Psoas muscle (tissue), 8 donors: ENCODE measurements around the gene RUNX2. TPM values are rescaled to one million over a fixed set of nuclear protein-coding genes. Genes with fewer than 3 reads are reported as not detected.

Source experiments
- ATAC-seq, 4 donors: fragments of 200-7000 bp; cut with Tn5 transposase; one replicate each; pipeline ENCODE4 v1.9.1; 2020; ENCODE audit warnings: moderate library complexity in 3 of 4, mild to moderate bottlenecking in 2 of 4
- DNase-seq, 2 donors: peaks; one replicate each; pipeline ENCODE4 v3.0.0-alpha.2; 2020
- H3K27ac ChIP-seq: fragments of 200-600 bp; one replicate; pipeline ENCODE4 v1.8.0; 2022
- H3K27me3 ChIP-seq, 3 donors: fragments of 200-600 bp in 1 of 3; one replicate each; pipeline versions ENCODE4 v1.6.1 to v1.8.0; 2013 to 2022; ENCODE audit warnings: low read length in 2 of 3, mild to moderate bottlenecking in 2 of 3, moderate library complexity in 1 of 3; ENCODE audit not compliant: insufficient read depth in 3 of 3
- H3K36me3 ChIP-seq, 2 donors: fragments of 200-600 bp in 1 of 2; one replicate each; pipeline versions ENCODE4 v1.6.1 to v1.8.0; 2013 to 2022; ENCODE audit warnings: low read depth in 1 of 2, mild to moderate bottlenecking in 1 of 2, moderate library complexity in 1 of 2; ENCODE audit not compliant: insufficient read depth in 1 of 2
- H3K4me1 ChIP-seq: fragments of 200-600 bp; one replicate; pipeline ENCODE4 v1.8.0; 2022
- H3K4me3 ChIP-seq: fragments of 200-600 bp; one replicate; pipeline ENCODE4 v1.8.0; 2022; ENCODE audit warnings: mild to moderate bottlenecking
- H3K9me3 ChIP-seq: fragments of 200-600 bp; one replicate; pipeline ENCODE4 v1.8.0; 2022
- WGBS, 3 donors: extraction: QIAGEN DNeasy Blood & Tissue Kit; methylation state at CpG; one replicate each; pipeline versions ENCODE4 v1.1.6 to v1.1.7; 2013; 5-methylcytosine and 5-hydroxymethylcytosine counted together
- intact Hi-C, 2 donors: fragments of 100-400 bp; cut with DNase I; formaldehyde crosslinking; loops; one replicate each; pipeline versions ENCODE4 v1.11.0 to v1.14.2; 2022
- polyA plus RNA-seq, 3 donors: library from polyadenylated mRNA; stranded (reverse); fragments of 200-250 nt; gene quantifications; one replicate each; pipeline ENCODE4 v1.2.3, GENCODE V29; 2013
- total RNA-seq, 4 donors: library from RNA; stranded (reverse); fragmentation: NEBNext Ultra II Directional in 2 of 4; extraction: Animal tissue kit (Norgen Biotek cat#: 25700) in 2 of 4; gene quantifications; one replicate each; pipeline versions ENCODE4 v1.2.1 to v1.2.4, GENCODE V29; 2021 to 2023
- TF ChIP-seq, protein P1 (sequence below): fragments of 200-600 bp; IDR thresholded peaks from one replicate; pipeline ENCODE4 v1.8.0; 2022; ENCODE audit warnings: antibody characterized with exemption
- donor health status: healthy with polysubstance abuse.
- donor health status: DM: no; HTN: no; CAD: no; lungs with moderate emphysema.
- donor health status: Bipolar disorder and iron deficiency.
- donor health status: healthy.
- donor health status: DM: yes; HTN: yes; CAD: no.
- donor health status: DM: no; HTN: no; CAD: no.
- donor health status: DM: no; HTN: no; CAD: no.
- donor health status: DM: yes; HTN: yes; CAD: no.

RUNX2 gene
- total and polyA plus RNA-seq, 7 donors: 0.07 to 0.69 (median 0.21) TPM

DNA sequence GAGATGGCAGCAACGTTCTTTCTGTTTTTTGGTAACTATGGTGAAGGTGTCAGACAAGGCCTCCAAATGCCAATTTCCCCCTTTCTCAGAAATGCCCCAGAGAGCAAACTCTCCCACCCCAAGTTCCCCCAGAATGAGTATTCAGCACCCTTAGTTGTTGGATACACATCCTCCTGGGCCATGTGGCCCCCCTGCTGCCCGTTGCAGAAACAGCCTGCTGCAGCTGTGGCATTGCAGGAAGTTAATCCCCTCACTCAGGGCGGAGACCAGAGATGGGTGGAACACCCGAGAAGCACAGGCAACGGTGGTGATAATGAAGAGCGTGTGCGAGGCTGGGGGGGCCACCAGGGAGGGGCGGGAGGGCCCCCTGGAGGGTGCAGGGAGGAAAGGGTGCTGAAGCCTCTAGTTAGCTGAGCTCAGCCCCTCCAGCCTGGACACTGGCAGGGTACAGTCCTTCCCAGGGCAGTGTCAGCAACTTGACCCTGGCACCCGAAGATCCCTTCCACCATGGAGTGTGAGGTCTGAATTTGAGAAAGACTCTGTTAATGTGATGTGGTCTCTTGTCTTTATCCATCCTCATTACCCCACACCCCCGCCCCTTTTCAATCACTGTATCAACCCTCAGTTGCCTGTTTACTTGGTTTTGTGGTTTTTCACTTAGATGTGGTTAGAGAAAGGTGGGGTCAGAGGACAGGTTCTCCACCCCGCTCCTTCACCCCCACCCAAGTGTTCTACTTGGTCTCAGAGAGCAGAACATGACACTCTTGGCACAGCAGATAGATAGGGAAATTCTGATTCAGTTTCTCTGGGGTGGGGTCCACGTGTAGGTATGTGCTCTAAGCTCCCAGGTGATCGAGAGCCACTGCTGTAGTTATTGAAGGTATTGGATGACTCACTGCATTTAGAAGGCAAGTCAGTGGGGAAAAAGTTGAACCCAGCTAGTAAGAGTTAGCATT, 258.4 kb downstream of the RUNX2 start:
- no peaks in the 10 kb centered on the region for H3K9me3 ChIP-seq
- ATAC-seq (no peak), DNase-seq (no peak)
- peaks cover 5% of the 10 kb centered on the region for H3K4me1 ChIP-seq
- H3K36me3 ChIP-seq: no peaks in the 10 kb centered on the region
- intact Hi-C loops: no loop called here
- TF ChIP-seq, protein P1, sequence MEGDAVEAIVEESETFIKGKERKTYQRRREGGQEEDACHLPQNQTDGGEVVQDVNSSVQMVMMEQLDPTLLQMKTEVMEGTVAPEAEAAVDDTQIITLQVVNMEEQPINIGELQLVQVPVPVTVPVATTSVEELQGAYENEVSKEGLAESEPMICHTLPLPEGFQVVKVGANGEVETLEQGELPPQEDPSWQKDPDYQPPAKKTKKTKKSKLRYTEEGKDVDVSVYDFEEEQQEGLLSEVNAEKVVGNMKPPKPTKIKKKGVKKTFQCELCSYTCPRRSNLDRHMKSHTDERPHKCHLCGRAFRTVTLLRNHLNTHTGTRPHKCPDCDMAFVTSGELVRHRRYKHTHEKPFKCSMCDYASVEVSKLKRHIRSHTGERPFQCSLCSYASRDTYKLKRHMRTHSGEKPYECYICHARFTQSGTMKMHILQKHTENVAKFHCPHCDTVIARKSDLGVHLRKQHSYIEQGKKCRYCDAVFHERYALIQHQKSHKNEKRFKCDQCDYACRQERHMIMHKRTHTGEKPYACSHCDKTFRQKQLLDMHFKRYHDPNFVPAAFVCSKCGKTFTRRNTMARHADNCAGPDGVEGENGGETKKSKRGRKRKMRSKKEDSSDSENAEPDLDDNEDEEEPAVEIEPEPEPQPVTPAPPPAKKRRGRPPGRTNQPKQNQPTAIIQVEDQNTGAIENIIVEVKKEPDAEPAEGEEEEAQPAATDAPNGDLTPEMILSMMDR: no peak
- H3K27ac ChIP-seq: no peak overlapping the region
- no peak overlapping the region for H3K4me3 ChIP-seq
- H3K27me3 ChIP-seq: no peaks in the 10 kb centered on the region
- WGBS, 3 donors: 45 to 54% (median 53%) methylated on average over 13 of the region's 13 CpGs

DNA sequence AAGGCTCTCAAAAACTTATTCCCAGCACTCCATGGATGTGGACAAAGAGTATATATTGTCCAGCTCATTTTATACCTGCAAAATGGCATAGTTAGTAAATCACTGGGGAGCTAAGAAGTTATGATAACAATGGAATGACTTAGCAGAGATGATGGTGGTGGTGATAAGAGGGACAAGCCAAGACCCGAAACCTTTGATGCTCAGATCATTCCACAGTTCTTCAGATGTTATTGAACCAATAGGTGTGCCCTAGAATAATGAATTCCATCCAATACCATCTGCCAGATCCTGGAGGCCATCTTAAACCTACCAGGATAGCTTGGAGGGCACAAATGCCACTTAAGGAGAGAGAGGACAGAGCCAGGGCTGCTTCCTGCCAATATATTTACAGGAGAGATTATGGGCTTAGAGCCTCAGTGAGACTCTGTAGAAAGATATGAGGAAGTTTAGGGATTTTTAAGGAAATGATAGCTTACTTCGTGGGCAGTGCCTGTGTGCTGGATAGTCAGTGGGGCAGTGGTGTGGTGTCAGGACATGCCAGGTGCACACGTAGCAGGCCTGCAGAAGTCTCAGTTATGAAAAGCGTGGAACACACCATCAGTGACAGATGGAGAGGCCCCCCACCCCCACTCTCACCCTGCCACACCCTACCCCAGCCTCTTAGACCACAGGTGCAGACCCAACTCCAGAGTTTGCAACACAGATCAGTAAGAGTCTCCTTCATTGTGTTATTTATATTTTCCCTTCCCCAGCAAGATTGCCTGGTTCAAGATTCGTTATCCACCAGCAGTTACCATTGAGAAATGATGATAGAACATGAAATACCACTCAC, 259.3 kb downstream of the RUNX2 start:
- ATAC-seq: no peak
- no peak overlapping the region for H3K4me3 ChIP-seq
- H3K36me3 ChIP-seq: no peaks in the 10 kb centered on the region
- WGBS, 3 donors: 80 to 86% (median 85%) methylated on average over 5 of the region's 5 CpGs
- H3K4me1 ChIP-seq: peaks cover 5% of the 10 kb centered on the region
- no peak overlapping the region for H3K27ac ChIP-seq
- H3K27me3 ChIP-seq: no peaks in the 10 kb centered on the region
- TF ChIP-seq, protein P1: no peak
- intact Hi-C loops: no loop called here
- no peak for DNase-seq
- H3K9me3 ChIP-seq: no peaks in the 10 kb centered on the region

DNA sequence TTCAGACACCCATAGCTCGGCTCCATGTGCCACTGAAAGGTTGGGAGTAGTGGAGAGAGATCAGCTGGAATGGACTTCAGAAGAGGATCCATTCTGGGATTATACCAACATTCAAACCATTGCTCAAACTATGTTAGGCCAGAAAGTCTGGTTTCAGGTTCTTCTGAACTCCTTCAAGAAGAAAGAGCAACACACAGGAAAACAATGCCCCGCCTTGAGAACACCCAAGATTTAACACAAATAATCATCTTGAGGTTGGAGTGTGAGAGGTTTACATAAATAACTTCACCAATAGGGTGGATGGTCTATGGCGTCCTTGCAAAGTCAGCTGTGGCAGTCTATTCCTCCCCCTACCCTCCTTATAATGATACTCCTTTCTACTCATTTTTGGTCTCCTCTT, 261.2 kb downstream of the RUNX2 start:
- intact Hi-C loops: no loop called here
- no peak for ATAC-seq
- peaks cover 5% of the 10 kb centered on the region for H3K4me1 ChIP-seq
- TF ChIP-seq, protein P1: no peak
- H3K27me3 ChIP-seq: no peaks in the 10 kb centered on the region
- no peak for DNase-seq
- H3K9me3 ChIP-seq: no peaks in the 10 kb centered on the region
- H3K4me3 ChIP-seq: no peak overlapping the region
- H3K36me3 ChIP-seq: no peaks in the 10 kb centered on the region
- WGBS, 3 donors: 98 to 99% (median 99%) methylated on average over 3 of the region's 3 CpGs
- no peak overlapping the region for H3K27ac ChIP-seq

DNA sequence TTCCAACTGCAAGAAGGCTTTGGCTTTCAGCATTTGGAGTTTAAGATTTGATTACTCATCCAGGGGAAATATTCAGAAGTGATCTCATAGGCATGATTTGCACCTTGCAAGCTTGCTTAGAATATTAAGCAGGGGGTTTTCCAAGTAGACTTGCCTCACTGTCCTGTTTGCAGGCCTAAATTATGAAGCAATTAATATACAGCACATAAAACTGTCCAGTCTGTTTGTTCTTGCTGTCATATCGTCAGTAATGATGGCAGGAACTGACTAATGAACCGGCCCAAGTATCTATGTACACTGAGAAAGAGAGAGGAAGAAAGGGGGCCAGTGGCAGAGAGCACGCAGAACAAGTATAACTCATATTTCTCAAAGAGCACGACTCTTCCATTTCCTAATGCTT, 262.1 kb downstream of the RUNX2 start:
- Histone ChIP-seq H3K4me3 (no peak overlapping the region), H3K4me1 (peaks cover 10% of the 10 kb centered on the region), H3K27me3 (no peaks in the 10 kb centered on the region), H3K36me3 (no peaks in the 10 kb centered on the region), H3K9me3 (no peaks in the 10 kb centered on the region), H3K27ac (peak overlapping the region; percentile 43)
- DNase-seq (no peak), ATAC-seq (peak in 3 of 4 donors; percentile 40 to 60 (median 46))
- intact Hi-C loops: no loop called here
- TF ChIP-seq, protein P1: no peak
- 39 to 60% (median 54%) methylated on average over 4 of the region's 4 CpGs for WGBS, 3 donors
